Gastrocnemius medialis (tissue), 4 donors: Measurements from ENCODE around the gene TECTA.

Experiments used
- CTCF ChIP-seq, 5 experiments: fragments of 450-650 bp in 3 of 5; fragments of 200-600 bp in 2 of 5; sonication (generic) in 2 of 5; IDR thresholded peaks in 4 of 5; conservative IDR thresholded peaks in 1 of 5; 1 replicate in 4 of 5; 2 replicates in 1 of 5; pipeline ENCODE4 v1.5.1; 2016 to 2019; ENCODE audit warnings: antibody characterized with exemption in 5 of 5, mild to moderate bottlenecking in 3 of 5, moderate library complexity in 3 of 5
- POLR2A ChIP-seq, 2 donors: fragments of 450-650 bp; IDR thresholded peaks; one replicate each; pipeline ENCODE4 v1.6.1; 2017; ENCODE audit warnings: antibody characterized with exemption in 2 of 2, mild to moderate bottlenecking in 2 of 2, moderate library complexity in 2 of 2

GRCh38 chr11:121054266-121054665 lies 46.8 kb upstream of the TECTA start:
- TF ChIP-seq POLR2A (IDR thresholded peaks at IDR 0.05) (no peak), CTCF (IDR thresholded peaks at IDR 0.05 in 4 of 5, conservative IDR thresholded peaks at IDR 0.05 in 1 of 5) (no peak)
